Suprapubic skin (tissue), 4 donors: Measurements from ENCODE around the gene LMNB1.

Experiments used
- CTCF ChIP-seq, 2 donors: fragments of 200-600 bp in 1 of 2; fragments of 450-650 bp in 1 of 2; sonication (generic) in 1 of 2; IDR thresholded peaks; one replicate each; pipeline ENCODE4 v1.5.1; 2016 to 2019; ENCODE audit warnings: antibody characterized with exemption in 2 of 2, mild to moderate bottlenecking in 1 of 2, moderate library complexity in 1 of 2
- EP300 ChIP-seq: sonication (generic); formaldehyde crosslinking; IDR thresholded peaks from one replicate; pipeline ENCODE4 v1.6.1; 2017; ENCODE audit warnings: antibody characterized with exemption
- POLR2A ChIP-seq, 2 donors: fragments of 450-650 bp; IDR thresholded peaks; one replicate each; pipeline ENCODE4 v1.6.1; 2017; ENCODE audit warnings: antibody characterized with exemption in 2 of 2, mild to moderate bottlenecking in 2 of 2, moderate library complexity in 2 of 2
- POLR2AphosphoS5 ChIP-seq, 3 donors: sonication (generic); formaldehyde crosslinking; IDR thresholded peaks; one replicate each; pipeline ENCODE4 v1.6.1; 2017; ENCODE audit warnings: antibody characterized with exemption in 3 of 3

DNA sequence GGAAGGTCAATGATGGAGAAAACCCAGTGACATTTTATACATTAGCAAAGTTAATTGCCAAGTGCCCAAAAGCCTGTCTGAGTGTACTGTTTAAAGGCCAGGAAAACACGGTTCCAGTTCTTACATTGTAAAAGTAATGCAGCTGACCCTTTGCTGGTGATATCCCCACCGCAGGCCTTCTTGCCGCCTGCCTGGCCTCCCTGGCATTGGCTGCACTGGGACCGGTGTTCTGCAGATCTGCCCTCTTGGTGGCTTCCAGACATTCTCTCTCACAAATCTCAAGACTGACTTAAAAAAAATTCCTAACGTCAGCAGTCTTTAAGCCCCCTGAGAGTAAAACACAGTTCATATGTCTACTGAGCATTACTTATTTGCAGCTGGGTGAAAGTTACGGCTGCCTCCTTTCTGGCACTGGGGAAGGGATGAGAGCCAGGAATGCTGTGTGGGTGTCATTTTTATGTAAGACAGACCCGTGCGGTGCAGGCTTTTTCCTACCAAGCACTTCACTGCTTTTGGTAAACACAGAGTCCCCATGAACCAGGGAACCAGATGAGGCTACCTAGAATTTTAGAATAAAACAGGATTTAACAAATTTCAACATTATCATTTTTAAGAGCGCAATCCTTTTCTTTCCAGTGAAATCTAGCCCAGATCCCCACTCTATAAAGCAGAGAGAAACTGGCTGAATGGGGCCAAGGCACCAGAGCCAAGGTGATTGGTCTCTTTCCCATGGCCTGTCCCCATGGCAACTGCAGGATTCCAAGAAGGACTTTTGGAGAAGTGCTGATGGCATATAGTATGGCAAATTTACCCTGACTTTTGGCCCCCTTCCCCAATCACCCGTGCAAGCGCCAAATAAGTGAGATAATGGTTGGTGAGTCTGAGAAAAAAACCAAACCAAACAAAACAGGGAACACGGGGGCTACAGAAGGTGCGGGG is 80.8 kb downstream of the LMNB1 start:
- no peak for TF ChIP-seq POLR2A (IDR thresholded peaks at IDR 0.05)
- TF ChIP-seq CTCF (IDR thresholded peaks at IDR 0.05), result no peak
- TF ChIP-seq POLR2AphosphoS5 (IDR thresholded peaks at IDR 0.05), result no peak
- TF ChIP-seq EP300, result no peak
